Dedifferentiated amniotic fluid mesenchymal stem cell (primary cell): ENCODE results near the gene MTMR6.

ENCODE experiments used
- DNase-seq: peaks from one replicate; pipeline ENCODE4 v3.0.0-alpha.2; 2016; ENCODE audit errors: extremely low spot score

Gene MTMR6

GRCh38 chr13:25215253-25215575 is 72.1 kb downstream of the MTMR6 start:
- DNase-seq: no peak

GRCh38 chr13:25214491-25215252 is 72.6 kb downstream of the MTMR6 start:
- no peak for DNase-seq

DNA sequence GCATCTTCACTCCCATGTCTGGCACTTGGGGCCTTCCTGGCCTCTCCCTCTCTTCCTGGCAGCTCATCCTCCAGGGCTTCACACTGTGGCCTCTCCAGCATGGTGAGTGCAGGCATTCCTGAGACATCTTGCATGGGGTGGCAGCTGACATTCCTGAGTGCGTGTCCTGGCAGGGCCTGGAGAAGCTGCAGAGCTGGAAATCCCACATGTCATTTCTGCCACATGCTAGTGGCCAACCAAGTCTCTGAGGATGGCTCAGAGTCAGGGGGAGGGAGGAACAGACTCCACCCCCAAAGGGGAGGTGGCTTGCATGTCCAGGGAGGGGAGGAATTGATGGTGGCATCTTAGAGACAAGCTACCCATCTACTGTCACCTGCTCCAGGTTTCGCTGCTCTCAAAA is 73.6 kb downstream of the MTMR6 start:
- no peak for DNase-seq

GRCh38 chr13:25210842-25211569 is 76.3 kb downstream of the MTMR6 start:
- no peak for DNase-seq

DNA sequence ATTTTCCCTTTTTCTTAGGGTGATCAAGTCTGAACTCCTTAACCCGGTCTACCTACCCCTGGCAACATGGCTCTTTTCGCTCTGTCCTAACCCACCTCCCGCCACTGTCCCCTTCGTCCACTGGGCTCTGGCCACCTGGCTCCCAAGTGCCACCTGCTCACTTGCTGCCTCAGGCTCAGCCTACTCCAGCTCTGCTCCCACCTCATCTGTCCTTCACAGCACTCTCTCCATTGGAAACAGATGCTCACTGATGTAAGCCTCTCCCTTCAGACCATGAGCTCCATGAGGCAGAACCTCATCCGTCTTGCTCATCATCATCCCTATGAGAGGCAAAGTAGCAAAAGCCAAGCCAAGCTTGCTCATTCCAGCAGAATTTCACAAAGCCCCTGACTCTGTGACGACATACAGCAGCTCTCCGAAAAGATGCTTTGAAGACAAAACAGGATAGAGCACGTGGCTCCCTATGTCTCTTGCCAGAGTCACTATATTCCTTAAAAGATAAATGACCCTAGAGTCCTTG is 79.9 kb downstream of the MTMR6 start:
- no peak for DNase-seq

DNA sequence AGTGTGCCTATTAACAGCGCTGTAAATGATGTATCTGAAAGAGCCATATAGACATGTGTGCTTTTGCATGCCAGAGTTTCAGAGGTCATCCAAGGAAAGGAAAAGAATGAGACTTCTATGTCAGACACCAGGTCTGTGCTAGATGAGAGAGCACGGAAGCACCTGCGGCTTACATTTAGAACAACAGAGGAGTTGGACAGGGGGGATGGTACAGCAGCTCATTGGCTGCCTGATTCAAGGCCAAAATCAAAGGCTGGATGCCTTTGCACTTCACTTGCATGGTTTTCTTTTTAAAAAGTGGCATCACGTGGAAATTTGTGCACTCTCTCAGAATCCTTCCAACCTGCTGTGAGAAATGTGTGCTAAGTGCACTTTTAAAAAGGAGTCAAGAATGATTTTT is 82.4 kb downstream of the MTMR6 start:
- DNase-seq: no peak

- no peak for DNase-seq
Measured at GRCh38 chr13:25203127-25203740, 84.1 kb downstream of the MTMR6 start.

- no peak for DNase-seq
Measured at GRCh38 chr13:25200783-25201182, 86.5 kb downstream of the MTMR6 start.

- DNase-seq: no peak
Measured at GRCh38 chr13:25198647-25199046, 88.6 kb downstream of the MTMR6 start.

- no peak for DNase-seq
Measured at GRCh38 chr13:25196971-25197370, 90.3 kb downstream of the MTMR6 start.
